ENCODE measurements around the gene NOL3.

Gene NOL3

DNA sequence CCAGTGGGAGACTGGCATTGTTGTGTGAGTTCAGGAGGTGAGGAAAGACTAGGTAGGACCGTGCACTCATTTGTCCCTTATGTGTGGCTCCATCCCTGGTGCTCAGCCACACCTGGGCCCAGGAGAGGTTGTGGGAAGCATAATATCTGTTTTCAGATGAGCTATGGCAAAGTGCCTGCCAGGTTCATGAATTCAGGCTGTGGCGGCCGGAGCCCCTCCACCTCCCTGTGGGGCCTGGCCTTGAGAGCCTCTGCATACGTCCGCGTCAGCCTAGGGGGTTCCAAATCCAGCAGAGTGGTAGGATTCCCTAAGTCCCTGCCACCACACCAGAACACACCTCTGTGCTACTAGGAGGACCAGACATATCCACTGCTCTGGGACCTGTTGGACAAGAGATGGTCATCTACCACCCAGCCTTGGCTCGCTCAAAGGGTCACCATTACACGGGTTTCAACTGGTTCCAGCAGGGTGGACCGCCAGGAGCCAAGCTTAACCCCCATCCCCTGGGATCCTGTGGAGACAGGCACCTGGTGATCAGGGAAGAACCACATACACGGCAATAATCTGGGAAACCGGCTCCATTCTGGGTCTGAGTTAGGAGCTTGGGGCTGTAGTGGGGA lies 21.6 kb upstream of the NOL3 start:
- no peak for DNase-seq (ENCODE audit: low spot score)
- Mint-ChIP-seq H3K27me3 (ENCODE audit: low read depth) (no peaks in the 10 kb centered on the region), H3K27ac (no peak overlapping the region), H3K4me1 (ENCODE audit: low read depth) (peaks cover 15% of the 10 kb centered on the region), H3K4me3 (peak overlapping the region; percentile 44), H3K9me3 (no peaks in the 10 kb centered on the region), H3K36me3 (ENCODE audit: low read depth) (peaks cover 41% of the 10 kb centered on the region)

DNA sequence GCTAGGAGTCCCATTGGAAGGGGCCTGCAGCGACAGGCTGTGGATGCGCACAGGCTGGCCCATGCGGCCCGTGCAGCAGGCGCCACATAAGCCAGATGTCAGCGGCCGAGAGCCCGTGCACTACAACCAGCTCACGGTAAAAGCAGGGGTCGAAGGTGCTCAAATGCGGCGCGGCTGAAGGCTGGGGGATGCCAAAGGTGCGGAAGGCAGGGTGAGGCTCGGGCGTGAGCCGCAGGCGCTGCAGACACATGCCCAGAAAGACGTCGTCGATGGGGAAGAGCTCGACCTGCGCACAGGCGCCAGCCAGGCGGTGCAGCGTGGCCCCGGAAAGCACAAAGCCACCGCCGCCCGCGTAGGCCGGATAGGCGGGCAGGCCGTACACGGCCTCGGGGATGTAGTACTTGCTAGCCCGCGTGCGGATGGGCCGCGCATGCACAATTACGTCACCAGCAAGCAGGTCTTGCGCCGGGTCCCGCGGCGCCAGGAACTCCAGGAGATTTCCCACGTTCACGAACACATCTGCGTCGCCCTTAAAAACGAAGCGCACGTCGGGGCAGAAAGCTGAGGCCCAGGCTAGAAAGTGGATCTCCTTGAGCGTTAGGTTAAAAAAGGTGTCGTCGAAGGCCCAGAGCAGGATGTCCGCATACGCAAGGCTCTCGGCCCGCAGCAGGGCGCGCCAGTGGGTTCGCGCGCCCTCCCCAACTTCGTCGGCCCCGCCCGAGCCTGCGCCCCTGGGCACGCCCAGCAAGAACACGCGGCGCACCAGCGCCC lies 20.9 kb upstream of the NOL3 start:
- Mint-ChIP-seq H3K4me3 (peak overlapping the region; percentile 44), H3K4me1 (ENCODE audit: low read depth) (peaks cover 19% of the 10 kb centered on the region), H3K36me3 (ENCODE audit: low read depth) (peaks cover 38% of the 10 kb centered on the region), H3K27ac (no peak overlapping the region), H3K9me3 (no peaks in the 10 kb centered on the region), H3K27me3 (ENCODE audit: low read depth) (no peaks in the 10 kb centered on the region)
- DNase-seq (ENCODE audit: low spot score): no peak

DNA sequence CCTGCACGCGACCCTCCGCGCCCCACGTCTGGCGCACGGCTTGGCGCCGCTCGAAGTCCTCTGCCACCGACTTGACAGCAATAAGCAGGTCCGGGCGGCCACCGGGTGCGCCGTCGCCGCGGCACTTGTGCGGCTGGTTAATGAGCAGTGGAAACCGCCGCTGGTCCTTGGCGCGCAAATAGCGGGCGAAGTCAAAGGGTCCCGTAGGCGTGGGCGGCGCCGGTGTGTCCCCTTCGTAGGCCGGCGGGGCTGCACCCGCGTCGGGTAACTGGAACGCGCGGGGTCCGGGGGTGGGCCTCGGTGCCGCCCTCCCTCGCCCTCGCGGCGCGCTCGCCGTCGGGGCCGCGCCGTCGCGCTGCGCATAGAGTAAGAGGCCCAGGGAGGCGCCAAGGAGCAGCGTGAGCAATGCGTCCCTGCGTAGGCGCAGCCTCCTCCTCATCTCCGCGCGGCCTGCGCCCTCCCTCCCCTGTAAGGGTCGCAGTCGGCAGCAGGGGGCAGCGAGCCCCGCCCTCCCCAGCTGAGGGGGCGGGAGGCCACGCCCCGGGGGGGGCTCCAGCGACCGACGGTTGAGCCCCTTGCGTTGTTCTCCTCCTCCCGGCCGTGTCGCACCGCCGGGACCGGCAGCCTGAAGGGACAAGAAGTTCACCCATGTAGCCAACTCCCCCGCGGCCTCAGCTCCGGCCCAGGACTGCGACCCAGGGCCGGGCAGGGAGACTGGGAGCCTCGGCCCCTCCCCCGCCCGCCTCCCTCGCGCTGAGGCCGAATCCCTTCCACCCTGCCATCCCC lies 20.1 kb upstream of the NOL3 start:
- H3K27ac Mint-ChIP-seq: no peak overlapping the region
- H3K27me3 Mint-ChIP-seq (ENCODE audit: low read depth): no peaks in the 10 kb centered on the region
- DNase-seq (ENCODE audit: low spot score): peak; percentile 51
- H3K4me3 Mint-ChIP-seq: peak overlapping the region; percentile 70
- peaks cover 19% of the 10 kb centered on the region for H3K4me1 Mint-ChIP-seq (ENCODE audit: low read depth)
- H3K36me3 Mint-ChIP-seq (ENCODE audit: low read depth): peaks cover 34% of the 10 kb centered on the region
- H3K9me3 Mint-ChIP-seq: no peaks in the 10 kb centered on the region

DNA sequence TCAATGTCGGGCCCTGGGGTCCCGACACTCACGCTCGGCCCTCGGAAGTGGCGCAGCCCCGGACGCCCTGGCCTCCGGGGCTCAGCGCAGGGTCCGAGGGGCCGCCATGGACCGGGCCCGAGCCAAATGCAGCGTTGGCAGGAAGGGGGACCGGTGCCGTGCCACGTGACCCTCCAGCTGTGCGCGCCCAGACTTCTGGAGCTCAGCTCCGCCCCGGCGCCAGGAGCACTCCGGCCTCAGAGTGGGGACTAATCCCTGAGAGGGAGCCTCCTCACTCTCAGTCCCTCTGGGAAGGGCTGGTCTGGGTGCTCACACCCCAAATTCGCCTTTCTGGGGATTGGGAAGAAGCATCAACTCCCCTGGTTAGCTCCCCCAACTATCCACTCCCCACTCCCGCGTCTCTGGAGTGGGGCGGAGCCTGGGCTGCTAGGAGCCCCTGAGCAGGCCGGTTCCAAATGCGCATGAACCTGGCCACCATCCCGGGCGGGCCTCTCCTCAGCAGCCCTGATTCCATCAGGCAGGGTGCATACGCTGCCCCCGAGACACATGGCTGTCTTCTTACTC lies 19.4 kb upstream of the NOL3 start, which contains the start of gene B3GNT9:
Gene B3GNT9 (minus strand): TSS at position 166 of the 564 bp plus-strand sequence. CDS start 513 bp downstream, outside the sequence.
- Mint-ChIP-seq H3K36me3 (ENCODE audit: low read depth) (peaks cover 32% of the 10 kb centered on the region), H3K4me3 (peak within 1 kb of the TSS; percentile 70), H3K9me3 (no peaks in the 10 kb centered on the region), H3K27ac (peak within 1 kb of the TSS; percentile 62), H3K4me1 (ENCODE audit: low read depth) (peaks cover 19% of the 10 kb centered on the region), H3K27me3 (ENCODE audit: low read depth) (no peaks in the 10 kb centered on the region)
- no peak for DNase-seq (ENCODE audit: low spot score)

DNA sequence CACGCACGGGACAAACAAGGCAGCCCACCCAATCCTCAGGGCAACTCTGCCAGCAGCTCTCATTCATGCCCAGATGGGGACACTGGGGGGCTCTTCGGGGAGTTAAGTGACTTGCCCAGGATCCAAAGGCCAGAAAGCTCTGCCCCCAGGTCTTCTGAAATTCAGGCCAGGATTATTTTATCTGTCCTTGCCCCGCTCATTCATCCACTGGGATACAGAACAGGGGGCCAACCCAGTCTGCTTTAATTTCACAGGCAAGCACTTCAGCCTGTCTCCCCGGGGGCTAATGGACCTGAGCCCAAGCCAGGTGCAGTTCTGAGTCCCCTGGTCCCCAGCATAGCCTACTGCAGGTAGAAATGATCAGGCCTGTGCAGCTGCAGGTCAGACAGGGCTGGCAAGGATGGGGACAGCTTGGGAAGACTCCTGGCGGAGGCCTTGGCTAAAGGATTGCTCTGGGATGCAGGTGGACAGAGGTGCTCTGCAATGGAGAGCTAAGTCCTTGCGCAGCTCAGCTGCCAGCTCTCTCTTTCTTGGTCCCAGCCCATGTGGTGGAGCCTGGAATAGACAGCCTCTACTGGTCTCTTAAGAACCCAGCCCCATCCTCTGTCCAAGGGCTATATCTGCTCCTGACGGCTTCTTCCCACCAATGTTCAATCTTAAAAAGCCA lies 18.8 kb upstream of the NOL3 start:
- Mint-ChIP-seq H3K27ac (peak overlapping the region; percentile 62), H3K27me3 (ENCODE audit: low read depth) (no peaks in the 10 kb centered on the region), H3K4me1 (ENCODE audit: low read depth) (peaks cover 25% of the 10 kb centered on the region), H3K9me3 (no peaks in the 10 kb centered on the region), H3K4me3 (peak overlapping the region; percentile 70), H3K36me3 (ENCODE audit: low read depth) (peaks cover 36% of the 10 kb centered on the region)
- no peak for DNase-seq (ENCODE audit: low spot score)

DNA sequence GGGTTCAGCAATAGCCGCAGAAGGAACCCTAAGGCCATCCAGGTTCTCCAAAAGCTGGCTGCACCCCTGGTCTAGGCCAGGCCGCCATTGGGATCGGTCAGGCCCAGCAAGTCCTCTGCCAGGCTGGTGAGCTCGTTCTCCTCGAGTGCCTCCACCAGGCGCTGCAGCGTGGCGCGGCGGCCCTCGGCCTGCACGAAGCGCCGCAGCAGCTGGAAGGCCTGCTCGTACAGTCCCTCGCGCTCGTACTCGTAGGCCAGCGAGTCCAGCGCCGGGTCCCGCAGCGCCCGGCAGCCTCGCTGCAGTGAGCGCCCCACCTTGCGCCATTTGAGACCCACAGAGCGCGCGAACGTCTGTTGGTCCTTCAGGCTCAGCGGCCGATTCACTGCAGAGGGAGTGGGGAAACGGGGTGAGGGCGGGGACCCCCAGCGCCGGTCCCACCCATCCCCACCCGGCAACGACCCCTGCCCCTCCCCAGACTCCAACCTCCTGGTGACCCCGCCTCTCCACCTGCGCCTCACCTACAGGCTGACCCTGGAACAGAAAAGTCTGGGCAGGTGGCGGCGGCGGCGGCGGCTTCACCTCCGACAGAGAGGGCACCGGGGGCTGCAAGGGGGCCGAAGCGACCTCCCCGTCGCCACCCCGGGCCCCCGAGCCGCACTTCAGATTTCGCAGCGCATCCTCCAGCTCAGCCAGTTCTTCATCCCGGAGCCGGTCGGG lies 15.6 kb upstream of the NOL3 start:
- Mint-ChIP-seq H3K4me3 (peak overlapping the region; percentile 79), H3K9me3 (no peaks in the 10 kb centered on the region), H3K27ac (no peak overlapping the region), H3K27me3 (ENCODE audit: low read depth) (no peaks in the 10 kb centered on the region), H3K36me3 (ENCODE audit: low read depth) (peaks cover 36% of the 10 kb centered on the region), H3K4me1 (ENCODE audit: low read depth) (peaks cover 47% of the 10 kb centered on the region)
- DNase-seq (ENCODE audit: low spot score): no peak

DNA sequence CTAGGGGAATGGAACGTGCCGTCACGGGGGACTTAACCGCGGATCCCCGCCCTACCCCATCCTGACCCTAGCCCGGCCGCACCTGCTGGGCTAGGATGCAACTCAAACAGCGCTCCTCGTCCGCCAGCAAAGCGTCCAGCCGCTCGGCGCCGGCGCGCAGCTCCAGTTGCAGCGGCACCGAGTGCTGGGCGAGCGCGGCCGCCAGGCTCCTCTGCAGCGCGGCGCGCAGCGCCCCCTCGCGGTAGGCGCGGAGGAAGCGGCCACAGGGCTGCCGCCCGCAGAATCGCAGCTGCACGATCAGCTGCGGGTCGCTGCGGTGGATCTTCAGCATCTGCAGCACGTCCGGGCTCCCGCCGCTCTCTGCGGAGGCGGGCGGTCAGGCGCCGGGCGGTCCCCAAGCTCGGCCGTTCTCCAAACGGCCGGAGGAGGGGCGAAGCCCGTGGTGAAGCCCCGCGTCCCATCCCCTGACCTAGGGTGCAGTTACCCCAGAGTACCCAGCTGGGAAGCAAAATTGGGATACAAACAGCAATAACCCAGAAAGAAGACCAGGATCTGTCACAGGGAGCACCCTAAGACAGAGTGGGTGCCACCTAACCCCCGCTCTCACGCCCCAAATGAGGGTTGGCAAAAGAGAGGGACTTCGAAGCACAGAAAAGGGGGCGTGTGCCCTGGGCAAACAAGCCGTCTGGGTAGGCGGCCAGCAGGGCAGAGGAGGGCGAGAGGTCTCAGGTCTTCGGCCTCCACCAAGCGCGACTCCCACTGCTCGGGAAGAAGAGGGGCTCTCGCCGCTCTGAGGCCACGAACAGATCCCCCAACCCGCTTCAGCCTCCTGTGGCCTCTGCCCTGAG lies 14.8 kb upstream of the NOL3 start:
- H3K9me3 Mint-ChIP-seq: no peaks in the 10 kb centered on the region
- peaks cover 36% of the 10 kb centered on the region for H3K36me3 Mint-ChIP-seq (ENCODE audit: low read depth)
- no peaks in the 10 kb centered on the region for H3K27me3 Mint-ChIP-seq (ENCODE audit: low read depth)
- H3K4me3 Mint-ChIP-seq: peak overlapping the region; percentile 79
- H3K4me1 Mint-ChIP-seq (ENCODE audit: low read depth): peaks cover 49% of the 10 kb centered on the region
- DNase-seq (ENCODE audit: low spot score): peak; percentile 80
- no peak overlapping the region for H3K27ac Mint-ChIP-seq

DNA sequence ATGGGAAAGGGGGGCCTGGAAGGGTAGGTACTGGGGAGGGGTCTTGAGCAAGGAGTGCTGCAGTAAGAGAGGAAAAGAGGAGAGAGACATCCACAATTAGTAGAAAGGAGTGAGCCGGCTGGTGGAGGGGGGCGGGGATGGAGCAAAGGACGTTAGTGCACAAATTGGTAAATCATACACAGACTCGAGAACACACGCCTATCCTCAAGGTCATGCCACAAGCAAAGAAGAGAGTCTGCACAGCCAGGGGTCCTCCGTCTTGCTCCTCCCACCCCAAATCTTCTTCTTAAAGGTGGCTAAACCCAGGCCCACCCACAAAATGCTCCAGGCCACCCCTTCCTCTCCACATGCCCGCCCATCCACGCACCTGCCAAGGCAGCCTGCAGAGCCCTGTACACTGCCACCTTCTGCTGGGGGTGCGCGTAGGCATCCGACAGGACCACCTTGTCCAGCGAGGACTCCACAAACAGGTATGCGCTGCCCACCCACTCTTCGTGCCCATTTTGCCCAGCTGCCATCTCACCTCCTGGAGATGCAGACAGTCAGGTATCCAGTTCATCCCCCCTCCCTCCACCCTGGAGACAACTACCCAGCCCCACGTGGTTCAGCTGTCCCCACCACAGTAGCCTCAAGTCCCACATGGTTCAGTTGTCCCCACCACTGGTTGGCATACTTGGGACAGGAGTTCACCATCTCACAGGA lies 14.0 kb upstream of the NOL3 start:
- H3K9me3 Mint-ChIP-seq: no peaks in the 10 kb centered on the region
- DNase-seq (ENCODE audit: low spot score): no peak
- H3K27ac Mint-ChIP-seq: no peak overlapping the region
- peaks cover 51% of the 10 kb centered on the region for H3K4me1 Mint-ChIP-seq (ENCODE audit: low read depth)
- H3K36me3 Mint-ChIP-seq (ENCODE audit: low read depth): peaks cover 36% of the 10 kb centered on the region
- peaks cover 2% of the 10 kb centered on the region for H3K27me3 Mint-ChIP-seq (ENCODE audit: low read depth)
- peak overlapping the region; percentile 51 for H3K4me3 Mint-ChIP-seq

DNA sequence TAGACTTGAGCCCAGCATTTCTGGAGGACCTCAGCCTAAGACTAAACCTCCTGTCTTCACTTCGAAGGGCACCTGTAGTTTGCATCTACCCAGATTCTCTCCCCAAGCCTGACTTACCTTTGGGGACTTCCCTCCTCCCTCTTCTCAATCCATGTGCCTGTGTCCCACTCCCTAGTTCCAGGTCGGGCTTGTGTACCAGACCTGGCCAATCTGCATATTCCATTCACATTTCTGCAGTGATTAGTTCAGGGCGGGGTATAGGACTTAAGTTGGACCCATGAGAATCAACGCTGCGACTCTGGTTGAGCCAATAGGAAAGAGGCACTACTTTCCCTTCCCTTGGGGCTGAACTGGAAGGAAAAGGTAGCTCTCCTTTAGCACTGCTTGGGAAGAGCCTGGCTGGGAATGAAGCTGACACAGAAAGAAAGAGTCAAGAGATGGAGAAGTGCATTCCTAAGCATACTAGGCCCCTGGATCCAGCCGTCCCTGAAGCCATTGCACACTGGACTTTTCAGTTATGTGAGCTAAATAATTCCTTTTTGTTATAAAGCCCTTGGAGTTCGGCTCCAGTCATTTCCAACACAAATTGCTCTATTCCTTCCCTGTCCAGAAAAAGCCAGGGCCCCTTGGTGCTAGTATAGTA lies 13.1 kb upstream of the NOL3 start:
- H3K4me3 Mint-ChIP-seq: peak overlapping the region; percentile 86
- peaks cover 2% of the 10 kb centered on the region for H3K27me3 Mint-ChIP-seq (ENCODE audit: low read depth)
- H3K27ac Mint-ChIP-seq: peak overlapping the region; percentile 95
- peaks cover 37% of the 10 kb centered on the region for H3K36me3 Mint-ChIP-seq (ENCODE audit: low read depth)
- H3K9me3 Mint-ChIP-seq: no peaks in the 10 kb centered on the region
- DNase-seq (ENCODE audit: low spot score): no peak
- H3K4me1 Mint-ChIP-seq (ENCODE audit: low read depth): peaks cover 52% of the 10 kb centered on the region

DNA sequence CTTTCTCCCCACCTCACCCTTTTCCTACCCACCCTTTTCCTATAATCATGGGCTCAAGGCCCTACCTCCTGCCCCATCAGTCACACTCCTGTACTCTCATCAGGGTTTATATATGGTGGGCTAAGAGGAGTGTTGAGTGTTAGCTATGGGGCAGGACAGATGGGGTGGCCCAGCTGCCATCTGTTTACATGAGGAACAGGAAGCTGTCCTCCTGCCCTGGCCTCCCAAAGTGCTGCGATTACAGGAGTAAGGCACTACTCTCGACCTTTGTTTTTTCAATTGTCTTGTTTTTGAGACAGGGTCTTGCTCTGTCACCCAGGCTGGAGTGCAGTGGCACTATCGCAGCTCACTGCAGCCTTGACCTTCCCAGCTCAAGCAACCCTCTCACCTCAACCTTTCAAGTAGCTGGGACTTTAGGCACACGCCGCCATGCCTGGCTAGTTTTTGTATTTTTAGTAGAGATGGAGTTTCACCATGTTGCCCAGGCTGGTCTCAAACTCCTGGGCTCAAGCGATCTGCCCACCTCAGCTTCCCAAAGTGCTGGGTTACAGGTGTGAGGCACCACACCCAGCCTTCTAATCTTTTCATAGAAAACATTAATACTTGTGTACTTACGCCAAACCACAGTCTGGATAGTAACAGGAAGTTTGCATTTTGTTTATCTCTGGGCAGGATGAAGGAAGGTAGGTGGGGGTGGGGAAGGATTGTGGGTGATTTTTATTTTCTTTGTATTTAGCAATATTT lies 12.3 kb upstream of the NOL3 start:
- peaks cover 50% of the 10 kb centered on the region for H3K4me1 Mint-ChIP-seq (ENCODE audit: low read depth)
- H3K36me3 Mint-ChIP-seq (ENCODE audit: low read depth): peaks cover 35% of the 10 kb centered on the region
- H3K27me3 Mint-ChIP-seq (ENCODE audit: low read depth): peaks cover 2% of the 10 kb centered on the region
- peak overlapping the region; percentile 86 for H3K4me3 Mint-ChIP-seq
- H3K27ac Mint-ChIP-seq: peak overlapping the region; percentile 95
- no peak for DNase-seq (ENCODE audit: low spot score)
- H3K9me3 Mint-ChIP-seq: no peaks in the 10 kb centered on the region

Data from T-helper 2 cell treated with Interferon-gamma antibody and Interleukin-4, amounts not matched to agents 5 μg/mL and 100 μg/mL, for 36 hours (primary cell).